H9 (cell line): ENCODE results near the gene LMNTD2. TPM values are rescaled to one million over a fixed set of nuclear protein-coding genes. Genes with fewer than 3 reads are reported as not detected.

Source experiments
- DNase-seq: peaks from one replicate; pipeline ENCODE4 v3.0.0-alpha.2; 2017
- H2AFZ ChIP-seq: one replicate; pipeline ENCODE4 v1.6.1; 2013; ENCODE audit warnings: mild to moderate bottlenecking, low read length, control low read depth, moderate library complexity
- H2AK5ac ChIP-seq: 2 replicates; pipeline ENCODE4 v1.6.1; 2013; ENCODE audit warnings: low read length, control low read depth, mixed read lengths; ENCODE audit not compliant: insufficient read length
- H2BK120ac ChIP-seq: one replicate; pipeline ENCODE4 v1.6.1; 2013; ENCODE audit warnings: low read depth, mild to moderate bottlenecking, low read length, control low read depth, inconsistent platforms; ENCODE audit not compliant: poor library complexity, severe bottlenecking
- H2BK12ac ChIP-seq: 2 replicates; pipeline ENCODE4 v1.6.1; 2013; ENCODE audit warnings: low read length, control low read depth, mixed read lengths, low read depth; ENCODE audit not compliant: insufficient read length
- H2BK15ac ChIP-seq: 2 replicates; pipeline ENCODE4 v1.6.1; 2013; ENCODE audit warnings: low read depth, low read length, control low read depth
- H2BK20ac ChIP-seq: one replicate; pipeline ENCODE4 v1.6.1; 2013; ENCODE audit warnings: low read depth, mild to moderate bottlenecking, low read length, control low read depth, inconsistent platforms; ENCODE audit not compliant: poor library complexity, severe bottlenecking
- H2BK5ac ChIP-seq: 2 replicates; pipeline ENCODE4 v1.6.1; 2013; ENCODE audit warnings: low read length, control low read depth, mixed read lengths; ENCODE audit not compliant: insufficient read length
- H3K14ac ChIP-seq: 2 replicates; pipeline ENCODE4 v1.6.1; 2013; ENCODE audit warnings: low read length, control low read depth; ENCODE audit not compliant: insufficient read depth
- H3K18ac ChIP-seq: 2 replicates; pipeline ENCODE4 v1.6.1; 2013; ENCODE audit warnings: low read depth, mild to moderate bottlenecking, mixed read lengths, low read length, control low read depth; ENCODE audit not compliant: insufficient read length
- H3K23ac ChIP-seq: 2 replicates; pipeline ENCODE4 v1.6.1; 2013; ENCODE audit warnings: low read length, control low read depth, mixed read lengths, low read depth; ENCODE audit not compliant: insufficient read length
- H3K23me2 ChIP-seq: 2 replicates; pipeline ENCODE4 v1.6.1; 2013; ENCODE audit warnings: low read depth, mild to moderate bottlenecking, mixed read lengths, low read length, control low read depth; ENCODE audit not compliant: insufficient read length, poor library complexity, severe bottlenecking
- H3K27ac ChIP-seq: 2 replicates; pipeline ENCODE4 v1.5.1; 2013; ENCODE audit warnings: low read length, control low read depth, mixed read lengths, low read depth; ENCODE audit not compliant: insufficient read length
- H3K27me3 ChIP-seq: 2 replicates; pipeline ENCODE4 v1.6.1; 2013; ENCODE audit warnings: low read length, control low read depth, inconsistent platforms; ENCODE audit not compliant: insufficient read depth
- H3K4ac ChIP-seq: 2 replicates; pipeline ENCODE4 v1.6.1; 2013; ENCODE audit warnings: low read depth, mild to moderate bottlenecking, control low read depth, inconsistent platforms, low read length, moderate library complexity
- H3K4me1 ChIP-seq: 2 replicates; pipeline ENCODE4 v1.6.1; 2013; ENCODE audit warnings: low read length, control low read depth, inconsistent platforms; ENCODE audit not compliant: insufficient read depth
- H3K4me2 ChIP-seq: 2 replicates; pipeline ENCODE4 v1.6.1; 2013; ENCODE audit warnings: low read length, control low read depth, mixed read lengths; ENCODE audit not compliant: insufficient read length, insufficient read depth
- H3K56ac ChIP-seq: 2 replicates; pipeline ENCODE4 v1.6.1; 2013; ENCODE audit warnings: low read depth, mild to moderate bottlenecking, mixed read lengths, low read length, control low read depth; ENCODE audit not compliant: insufficient read length
- H3K79me1 ChIP-seq: 2 replicates; pipeline ENCODE4 v1.6.1; 2013; ENCODE audit warnings: low read depth, mild to moderate bottlenecking, moderate library complexity, low read length, control low read depth, inconsistent platforms; ENCODE audit not compliant: insufficient read depth, poor library complexity, severe bottlenecking
- H3K79me2 ChIP-seq: 2 replicates; pipeline ENCODE4 v1.6.1; 2013; ENCODE audit warnings: low read length, control low read depth, inconsistent platforms; ENCODE audit not compliant: insufficient read depth
- H3K9ac ChIP-seq: 2 replicates; pipeline ENCODE4 v1.6.1; 2013; ENCODE audit warnings: low read length, control low read depth, mixed read lengths; ENCODE audit not compliant: insufficient read length; ENCODE audit errors: extremely low read depth
- H3K9me3 ChIP-seq: one replicate; pipeline ENCODE4 v1.6.1; 2013; ENCODE audit warnings: low read depth, low read length, inconsistent platforms; ENCODE audit not compliant: control insufficient read depth
- H3T11ph ChIP-seq: one replicate; pipeline ENCODE4 v1.6.1; 2013; ENCODE audit warnings: mild to moderate bottlenecking, low read length, control low read depth, inconsistent platforms
- H4K20me1 ChIP-seq: one replicate; pipeline ENCODE4 v1.6.1; 2013; ENCODE audit not compliant: control insufficient read depth, insufficient read length, insufficient read depth
- H4K5ac ChIP-seq: 2 replicates; pipeline ENCODE4 v1.6.1; 2013; ENCODE audit warnings: low read depth, mild to moderate bottlenecking, mixed read lengths, low read length, control low read depth; ENCODE audit not compliant: insufficient read length
- H4K8ac ChIP-seq: replicated peaks from 2 replicates; pipeline ENCODE4 v1.6.1; 2013; ENCODE audit warnings: low read length, control low read depth, mixed read lengths, low read depth; ENCODE audit not compliant: insufficient read length
- H4K91ac ChIP-seq: 2 replicates; pipeline ENCODE4 v1.6.1; 2013; ENCODE audit warnings: low read depth, mild to moderate bottlenecking, moderate library complexity, mixed read lengths, low read length, control low read depth; ENCODE audit not compliant: insufficient read length
- H3K27ac Mint-ChIP-seq, 3 experiments: 2 replicates in 2 of 3; 3 replicates in 1 of 3; pipeline ENCODE4 v1.8.0; 2020 to 2021; ENCODE audit warnings: mixed read lengths in 3 of 3, mild to moderate bottlenecking in 1 of 3, moderate library complexity in 1 of 3
- H3K27me3 Mint-ChIP-seq: 2 replicates; pipeline ENCODE4 v1.8.0; 2021; ENCODE audit warnings: low read depth, mild to moderate bottlenecking, moderate library complexity, mixed read lengths
- H3K36me3 Mint-ChIP-seq, 3 experiments: 2 replicates in 2 of 3; 3 replicates in 1 of 3; pipeline ENCODE4 v1.8.0; 2020 to 2021; ENCODE audit warnings: low read depth in 3 of 3, mixed read lengths in 3 of 3; ENCODE audit not compliant: insufficient read depth in 1 of 3
- H3K4me1 Mint-ChIP-seq, 2 experiments: 2 replicates each; pipeline ENCODE4 v1.8.0; 2020; ENCODE audit warnings: mixed read lengths in 2 of 2
- H3K4me3 Mint-ChIP-seq, 2 experiments: 2 replicates in 1 of 2; 3 replicates in 1 of 2; pipeline ENCODE4 v1.8.0; 2020 to 2021; ENCODE audit warnings: mild to moderate bottlenecking in 2 of 2, mixed read lengths in 2 of 2, moderate library complexity in 1 of 2
- H3K9me3 Mint-ChIP-seq, 2 experiments: 2 replicates in 1 of 2; 3 replicates in 1 of 2; pipeline ENCODE4 v1.8.0; 2020; ENCODE audit warnings: mild to moderate bottlenecking in 2 of 2, mixed read lengths in 2 of 2, moderate library complexity in 1 of 2
- CTCF ChIP-seq: fragments of 200-600 bp; sonication (generic); conservative IDR thresholded peaks from 3 replicates; pipeline ENCODE4 v1.8.0; 2021; ENCODE audit warnings: antibody characterized with exemption, mild to moderate bottlenecking
- WGBS: extraction: QIAGEN DNeasy Blood & Tissue Kit; methylation state at CpG from one replicate; pipeline ENCODE4 v1.1.7; 2013; ENCODE audit warnings: missing lambda C conversion rate, low lambda C conversion rate, mixed read lengths; ENCODE audit not compliant: insufficient read length; ENCODE audit errors: extremely low coverage; 5-methylcytosine and 5-hydroxymethylcytosine counted together
- total RNA-seq: library from RNA; stranded (reverse); gene quantifications from 2 replicates; pipeline ENCODE4 v1.2.1, GENCODE V29; 2021

Gene LMNTD2
- total RNA-seq, 1 experiment from 2014 or later, result 4.7 TPM

GRCh38 chr11:507727-508515 lies 52.6 kb downstream of the LMNTD2 start:
- Histone ChIP-seq H2BK12ac (no peak overlapping the region), H4K91ac (no peak overlapping the region), H3K4me1 (no peaks in the 10 kb centered on the region), H2AFZ (no peak overlapping the region), H2BK120ac (no peak overlapping the region), H2BK15ac (no peak overlapping the region), H2BK5ac (no peak overlapping the region), H3K23ac (no peak overlapping the region), H3K27ac (no peak overlapping the region), H3K9me3 (no peaks in the 10 kb centered on the region), H3K4ac (no peak overlapping the region), H3K4me2 (peak overlapping the region; percentile 91), H2AK5ac (no peak overlapping the region), H3K56ac (no peak overlapping the region), H4K20me1 (no peaks in the 10 kb centered on the region), H4K5ac (no peak overlapping the region), H3K27me3 (no peaks in the 10 kb centered on the region; the same call in 1 of the 2 replicates), H3K23me2 (peaks cover 16% of the 10 kb centered on the region), H2BK20ac (no peak overlapping the region), H3K14ac (peak overlapping the region; percentile 90), H3K79me1 (no peaks in the 10 kb centered on the region), H3K18ac (peak overlapping the region; percentile 79), H3K79me2 (peaks cover 2% of the 10 kb centered on the region; the same call in 1 of the 2 replicates), H3K9ac (peak overlapping the region; percentile 56), H4K8ac (no peak overlapping the region), H3T11ph (no peak overlapping the region)
- no peaks in the 10 kb centered on the region for H3K9me3 Mint-ChIP-seq
- DNase-seq, result no peak
- no peaks in the 10 kb centered on the region; the same call in none of the 2 replicates for H3K27me3 Mint-ChIP-seq
- no peak for TF ChIP-seq CTCF
- peaks cover 3 to 9% of the 10 kb centered on the region in 2 experiments; a peak in 2 of 4 replicates for H3K4me1 Mint-ChIP-seq
- peak overlapping the region in 1 of 3 experiments; percentile 87; a peak in 1 of 7 replicates for H3K27ac Mint-ChIP-seq
- no CpG with 5 or more reads among the region's 45 CpGs for WGBS
- peak overlapping the region; percentile 93 to 97 for H3K4me3 Mint-ChIP-seq
- peaks cover 14 to 23% (median 15%) of the 10 kb centered on the region in 3 experiments for H3K36me3 Mint-ChIP-seq
